H9 (cell line): ENCODE results near the gene HEATR9. TPM values are rescaled to one million over a fixed set of nuclear protein-coding genes. Genes with fewer than 3 reads are reported as not detected.

Experiments
- DNase-seq: peaks from one replicate; pipeline ENCODE4 v3.0.0-alpha.2; 2017
- H2AFZ ChIP-seq: one replicate; pipeline ENCODE4 v1.6.1; 2013; ENCODE audit warnings: mild to moderate bottlenecking, low read length, control low read depth, moderate library complexity
- H2AK5ac ChIP-seq: 2 replicates; pipeline ENCODE4 v1.6.1; 2013; ENCODE audit warnings: low read length, control low read depth, mixed read lengths; ENCODE audit not compliant: insufficient read length
- H2BK120ac ChIP-seq: one replicate; pipeline ENCODE4 v1.6.1; 2013; ENCODE audit warnings: low read depth, mild to moderate bottlenecking, low read length, control low read depth, inconsistent platforms; ENCODE audit not compliant: poor library complexity, severe bottlenecking
- H2BK12ac ChIP-seq: 2 replicates; pipeline ENCODE4 v1.6.1; 2013; ENCODE audit warnings: low read length, control low read depth, mixed read lengths, low read depth; ENCODE audit not compliant: insufficient read length
- H2BK15ac ChIP-seq: 2 replicates; pipeline ENCODE4 v1.6.1; 2013; ENCODE audit warnings: low read depth, low read length, control low read depth
- H2BK20ac ChIP-seq: one replicate; pipeline ENCODE4 v1.6.1; 2013; ENCODE audit warnings: low read depth, mild to moderate bottlenecking, low read length, control low read depth, inconsistent platforms; ENCODE audit not compliant: poor library complexity, severe bottlenecking
- H2BK5ac ChIP-seq: 2 replicates; pipeline ENCODE4 v1.6.1; 2013; ENCODE audit warnings: low read length, control low read depth, mixed read lengths; ENCODE audit not compliant: insufficient read length
- H3K14ac ChIP-seq: 2 replicates; pipeline ENCODE4 v1.6.1; 2013; ENCODE audit warnings: low read length, control low read depth; ENCODE audit not compliant: insufficient read depth
- H3K18ac ChIP-seq: 2 replicates; pipeline ENCODE4 v1.6.1; 2013; ENCODE audit warnings: low read depth, mild to moderate bottlenecking, mixed read lengths, low read length, control low read depth; ENCODE audit not compliant: insufficient read length
- H3K23ac ChIP-seq: 2 replicates; pipeline ENCODE4 v1.6.1; 2013; ENCODE audit warnings: low read length, control low read depth, mixed read lengths, low read depth; ENCODE audit not compliant: insufficient read length
- H3K23me2 ChIP-seq: 2 replicates; pipeline ENCODE4 v1.6.1; 2013; ENCODE audit warnings: low read depth, mild to moderate bottlenecking, mixed read lengths, low read length, control low read depth; ENCODE audit not compliant: insufficient read length, poor library complexity, severe bottlenecking
- H3K27ac ChIP-seq: 2 replicates; pipeline ENCODE4 v1.5.1; 2013; ENCODE audit warnings: low read length, control low read depth, mixed read lengths, low read depth; ENCODE audit not compliant: insufficient read length
- H3K27me3 ChIP-seq: 2 replicates; pipeline ENCODE4 v1.6.1; 2013; ENCODE audit warnings: low read length, control low read depth, inconsistent platforms; ENCODE audit not compliant: insufficient read depth
- H3K4ac ChIP-seq: 2 replicates; pipeline ENCODE4 v1.6.1; 2013; ENCODE audit warnings: low read depth, mild to moderate bottlenecking, control low read depth, inconsistent platforms, low read length, moderate library complexity
- H3K4me1 ChIP-seq: 2 replicates; pipeline ENCODE4 v1.6.1; 2013; ENCODE audit warnings: low read length, control low read depth, inconsistent platforms; ENCODE audit not compliant: insufficient read depth
- H3K4me2 ChIP-seq: 2 replicates; pipeline ENCODE4 v1.6.1; 2013; ENCODE audit warnings: low read length, control low read depth, mixed read lengths; ENCODE audit not compliant: insufficient read length, insufficient read depth
- H3K56ac ChIP-seq: 2 replicates; pipeline ENCODE4 v1.6.1; 2013; ENCODE audit warnings: low read depth, mild to moderate bottlenecking, mixed read lengths, low read length, control low read depth; ENCODE audit not compliant: insufficient read length
- H3K79me1 ChIP-seq: 2 replicates; pipeline ENCODE4 v1.6.1; 2013; ENCODE audit warnings: low read depth, mild to moderate bottlenecking, moderate library complexity, low read length, control low read depth, inconsistent platforms; ENCODE audit not compliant: insufficient read depth, poor library complexity, severe bottlenecking
- H3K79me2 ChIP-seq: 2 replicates; pipeline ENCODE4 v1.6.1; 2013; ENCODE audit warnings: low read length, control low read depth, inconsistent platforms; ENCODE audit not compliant: insufficient read depth
- H3K9ac ChIP-seq: 2 replicates; pipeline ENCODE4 v1.6.1; 2013; ENCODE audit warnings: low read length, control low read depth, mixed read lengths; ENCODE audit not compliant: insufficient read length; ENCODE audit errors: extremely low read depth
- H3K9me3 ChIP-seq: one replicate; pipeline ENCODE4 v1.6.1; 2013; ENCODE audit warnings: low read depth, low read length, inconsistent platforms; ENCODE audit not compliant: control insufficient read depth
- H3T11ph ChIP-seq: one replicate; pipeline ENCODE4 v1.6.1; 2013; ENCODE audit warnings: mild to moderate bottlenecking, low read length, control low read depth, inconsistent platforms
- H4K20me1 ChIP-seq: one replicate; pipeline ENCODE4 v1.6.1; 2013; ENCODE audit not compliant: control insufficient read depth, insufficient read length, insufficient read depth
- H4K5ac ChIP-seq: 2 replicates; pipeline ENCODE4 v1.6.1; 2013; ENCODE audit warnings: low read depth, mild to moderate bottlenecking, mixed read lengths, low read length, control low read depth; ENCODE audit not compliant: insufficient read length
- H4K8ac ChIP-seq: replicated peaks from 2 replicates; pipeline ENCODE4 v1.6.1; 2013; ENCODE audit warnings: low read length, control low read depth, mixed read lengths, low read depth; ENCODE audit not compliant: insufficient read length
- H4K91ac ChIP-seq: 2 replicates; pipeline ENCODE4 v1.6.1; 2013; ENCODE audit warnings: low read depth, mild to moderate bottlenecking, moderate library complexity, mixed read lengths, low read length, control low read depth; ENCODE audit not compliant: insufficient read length
- H3K27ac Mint-ChIP-seq, 3 experiments: 2 replicates in 2 of 3; 3 replicates in 1 of 3; pipeline ENCODE4 v1.8.0; 2020 to 2021; ENCODE audit warnings: mixed read lengths in 3 of 3, mild to moderate bottlenecking in 1 of 3, moderate library complexity in 1 of 3
- H3K27me3 Mint-ChIP-seq: 2 replicates; pipeline ENCODE4 v1.8.0; 2021; ENCODE audit warnings: low read depth, mild to moderate bottlenecking, moderate library complexity, mixed read lengths
- H3K36me3 Mint-ChIP-seq, 3 experiments: 2 replicates in 2 of 3; 3 replicates in 1 of 3; pipeline ENCODE4 v1.8.0; 2020 to 2021; ENCODE audit warnings: low read depth in 3 of 3, mixed read lengths in 3 of 3; ENCODE audit not compliant: insufficient read depth in 1 of 3
- H3K4me1 Mint-ChIP-seq, 2 experiments: 2 replicates each; pipeline ENCODE4 v1.8.0; 2020; ENCODE audit warnings: mixed read lengths in 2 of 2
- H3K4me3 Mint-ChIP-seq, 2 experiments: 2 replicates in 1 of 2; 3 replicates in 1 of 2; pipeline ENCODE4 v1.8.0; 2020 to 2021; ENCODE audit warnings: mild to moderate bottlenecking in 2 of 2, mixed read lengths in 2 of 2, moderate library complexity in 1 of 2
- H3K9me3 Mint-ChIP-seq, 2 experiments: 2 replicates in 1 of 2; 3 replicates in 1 of 2; pipeline ENCODE4 v1.8.0; 2020; ENCODE audit warnings: mild to moderate bottlenecking in 2 of 2, mixed read lengths in 2 of 2, moderate library complexity in 1 of 2
- CTCF ChIP-seq: fragments of 200-600 bp; sonication (generic); conservative IDR thresholded peaks from 3 replicates; pipeline ENCODE4 v1.8.0; 2021; ENCODE audit warnings: antibody characterized with exemption, mild to moderate bottlenecking
- WGBS: extraction: QIAGEN DNeasy Blood & Tissue Kit; methylation state at CpG from one replicate; pipeline ENCODE4 v1.1.7; 2013; ENCODE audit warnings: missing lambda C conversion rate, low lambda C conversion rate, mixed read lengths; ENCODE audit not compliant: insufficient read length; ENCODE audit errors: extremely low coverage; 5-methylcytosine and 5-hydroxymethylcytosine counted together
- total RNA-seq: library from RNA; stranded (reverse); gene quantifications from 2 replicates; pipeline ENCODE4 v1.2.1, GENCODE V29; 2021

The HEATR9 gene
- total RNA-seq, 1 experiment from 2014 or later, result not detected

- H2AFZ ChIP-seq, result no peak overlapping the region
- H2BK5ac ChIP-seq, result no peak overlapping the region
- no CpG with 5 or more reads among the region's 1 CpG for WGBS
- no peak overlapping the region for H4K8ac ChIP-seq
- Mint-ChIP-seq H3K4me1 (no peaks in the 10 kb centered on the region), H3K36me3 (peaks cover 66 to 83% (median 83%) of the 10 kb centered on the region in 3 experiments; a peak in 6 of 7 replicates), H3K9me3 (no peaks in the 10 kb centered on the region), H3K27ac (no peak overlapping the region), H3K27me3 (no peaks in the 10 kb centered on the region; the same call in 1 of the 2 replicates), H3K4me3 (no peak overlapping the region)
- H3K27me3 ChIP-seq, result no peaks in the 10 kb centered on the region
- H2BK20ac ChIP-seq, result no peak overlapping the region
- no peak overlapping the region for H3K27ac ChIP-seq
- no peak overlapping the region for H3K14ac ChIP-seq
- no peak overlapping the region for H2BK120ac ChIP-seq
- no peak overlapping the region for H2BK15ac ChIP-seq
- no peak overlapping the region for H3K9ac ChIP-seq
- H3K23me2 ChIP-seq, result no peaks in the 10 kb centered on the region
- H3K79me1 ChIP-seq, result no peaks in the 10 kb centered on the region
- no peaks in the 10 kb centered on the region for H3K4me1 ChIP-seq
- H3K56ac ChIP-seq, result no peak overlapping the region
- no peak overlapping the region for H3K4me2 ChIP-seq
- no peak for DNase-seq
- no peak overlapping the region for H3K23ac ChIP-seq
- no peak overlapping the region for H3T11ph ChIP-seq
- no peaks in the 10 kb centered on the region for H3K9me3 ChIP-seq
- no peak overlapping the region for H2BK12ac ChIP-seq
- no peak overlapping the region for H3K18ac ChIP-seq
- no peak overlapping the region for H4K5ac ChIP-seq
- no peak overlapping the region for H2AK5ac ChIP-seq
- no peak overlapping the region for H3K4ac ChIP-seq
- no peaks in the 10 kb centered on the region for H4K20me1 ChIP-seq
- no peak overlapping the region for H4K91ac ChIP-seq
- H3K79me2 ChIP-seq, result no peaks in the 10 kb centered on the region; the same call in 1 of the 2 replicates
- no peak for TF ChIP-seq CTCF
Measured at GRCh38 chr17:35825206-35825605, 43.5 kb downstream of the HEATR9 start.
